Prostate gland (tissue), 2 donors: ENCODE measurements around the gene LUC7L.

ENCODE experiments used
- CTCF ChIP-seq, 4 experiments: fragments of 200-600 bp in 2 of 4; fragments of 450-650 bp in 2 of 4; sonication (generic) in 2 of 4; IDR thresholded peaks; 1 replicate in 3 of 4; 2 replicates in 1 of 4; pipeline ENCODE4 v1.5.1; 2016 to 2019; ENCODE audit warnings: antibody characterized with exemption in 4 of 4, mild to moderate bottlenecking in 2 of 4, moderate library complexity in 2 of 4
- POLR2A ChIP-seq: fragments of 450-650 bp; IDR thresholded peaks from one replicate; pipeline ENCODE4 v1.6.1; 2016; ENCODE audit warnings: antibody characterized with exemption, mild to moderate bottlenecking

- TF ChIP-seq POLR2A (no peak), CTCF (IDR thresholded peaks at IDR 0.05) (no peak)
Measured at GRCh38 chr16:142405-142967, 86.8 kb downstream of the LUC7L start.
